Neural crest cell (in vitro differentiated cells): Measurements from ENCODE around the gene HYAL2. TPM values are rescaled to one million over a fixed set of nuclear protein-coding genes. Genes with fewer than 3 reads are reported as not detected.

Source experiments
- DNase-seq: peaks from one replicate; pipeline ENCODE4 v3.0.0; 2021; ENCODE audit warnings: low read depth, mixed read lengths, low spot score
- H3K27ac Mint-ChIP-seq: one replicate; pipeline ENCODE4 v1.8.0; 2021; ENCODE audit warnings: mild to moderate bottlenecking, mixed read lengths; ENCODE audit not compliant: unreplicated experiment
- H3K27me3 Mint-ChIP-seq: 2 replicates; pipeline ENCODE4 v1.8.0; 2021; ENCODE audit warnings: low read depth, mild to moderate bottlenecking, mixed read lengths
- H3K36me3 Mint-ChIP-seq: 2 replicates; pipeline ENCODE4 v1.8.0; 2021; ENCODE audit warnings: low read depth, mild to moderate bottlenecking, mixed read lengths
- H3K4me1 Mint-ChIP-seq: 2 replicates; pipeline ENCODE4 v1.8.0; 2021; ENCODE audit warnings: mixed read lengths
- H3K4me3 Mint-ChIP-seq: one replicate; pipeline ENCODE4 v1.8.0; 2021; ENCODE audit warnings: mild to moderate bottlenecking, mixed read lengths
- H3K9me3 Mint-ChIP-seq: 2 replicates; pipeline ENCODE4 v1.8.0; 2021; ENCODE audit warnings: mixed read lengths
- CTCF ChIP-seq: fragments of 200-600 bp; sonication (generic); conservative IDR thresholded peaks from 2 replicates; pipeline ENCODE4 v1.5.0; 2021; ENCODE audit warnings: antibody characterized with exemption, mild to moderate bottlenecking
- long read RNA-seq: library from polyadenylated mRNA; unstranded; transcript quantifications from one replicate; pipeline ENCODE4 v2.0.0, GENCODE V29; 2020
- total RNA-seq: library from RNA; stranded (reverse); gene quantifications from 2 replicates; pipeline ENCODE4 v1.2.1, GENCODE V29; 2021

Gene HYAL2, protein sequence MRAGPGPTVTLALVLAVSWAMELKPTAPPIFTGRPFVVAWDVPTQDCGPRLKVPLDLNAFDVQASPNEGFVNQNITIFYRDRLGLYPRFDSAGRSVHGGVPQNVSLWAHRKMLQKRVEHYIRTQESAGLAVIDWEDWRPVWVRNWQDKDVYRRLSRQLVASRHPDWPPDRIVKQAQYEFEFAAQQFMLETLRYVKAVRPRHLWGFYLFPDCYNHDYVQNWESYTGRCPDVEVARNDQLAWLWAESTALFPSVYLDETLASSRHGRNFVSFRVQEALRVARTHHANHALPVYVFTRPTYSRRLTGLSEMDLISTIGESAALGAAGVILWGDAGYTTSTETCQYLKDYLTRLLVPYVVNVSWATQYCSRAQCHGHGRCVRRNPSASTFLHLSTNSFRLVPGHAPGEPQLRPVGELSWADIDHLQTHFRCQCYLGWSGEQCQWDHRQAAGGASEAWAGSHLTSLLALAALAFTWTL
- total RNA-seq = 73.0 and 78.0 TPM in 2 replicates
- long read RNA-seq, full-length matches to known transcripts = 3 of 4 reads
- long read RNA-seq, partial matches to known transcripts = 0 of 4 reads
- long read RNA-seq, other reads (novel, unspliced or antisense) = 1 of 4 reads

DNA sequence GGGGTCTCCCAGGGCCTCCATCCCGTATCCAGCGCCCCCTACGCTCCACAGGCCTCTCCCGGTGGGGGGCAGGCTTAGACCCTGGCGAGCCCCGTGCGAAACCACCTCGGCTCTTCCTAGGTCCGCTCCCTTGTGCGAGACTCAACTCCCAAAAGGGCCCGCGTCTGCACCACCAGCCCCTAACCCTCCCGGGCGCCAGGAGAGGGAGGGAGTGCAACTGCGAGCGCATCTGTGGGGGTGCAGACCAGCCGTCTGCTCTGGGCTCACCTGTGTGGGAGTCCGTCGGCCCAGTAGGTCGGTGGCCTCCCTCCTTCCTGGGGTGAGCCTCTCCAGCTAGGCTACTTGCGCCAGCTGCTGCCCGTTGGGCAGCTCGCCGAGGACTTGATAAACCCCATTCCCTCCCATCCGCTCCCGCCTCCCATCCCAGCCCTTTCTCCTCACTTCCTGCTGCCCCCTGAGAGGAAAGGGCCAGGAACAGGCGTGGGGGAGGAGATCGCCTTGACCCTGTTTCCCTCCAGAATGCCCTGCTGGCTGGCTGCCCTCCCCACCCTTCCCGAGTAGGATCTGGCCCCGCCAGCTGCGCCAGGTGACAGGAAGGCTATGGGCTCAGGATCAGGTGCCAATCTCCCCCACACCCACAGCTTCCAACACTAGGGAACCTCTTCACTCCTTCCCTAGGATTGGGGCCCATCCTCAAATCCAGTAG lies at the start of gene HYAL2:
Gene HYAL2, minus strand, starts transcription at position 360 of the 706 bp plus-strand sequence. CDS start 2,256 bp downstream, outside the sequence.
- no peak for DNase-seq
- Mint-ChIP-seq H3K36me3 (peaks cover 10% of the 10 kb centered on the region), H3K27me3 (no peaks in the 10 kb centered on the region), H3K9me3 (no peaks in the 10 kb centered on the region), H3K4me3 (peak within 1 kb of the TSS; percentile 94), H3K4me1 (peaks cover 56% of the 10 kb centered on the region), H3K27ac (peak within 1 kb of the TSS; percentile 100)
- TF ChIP-seq CTCF = no peak

DNA sequence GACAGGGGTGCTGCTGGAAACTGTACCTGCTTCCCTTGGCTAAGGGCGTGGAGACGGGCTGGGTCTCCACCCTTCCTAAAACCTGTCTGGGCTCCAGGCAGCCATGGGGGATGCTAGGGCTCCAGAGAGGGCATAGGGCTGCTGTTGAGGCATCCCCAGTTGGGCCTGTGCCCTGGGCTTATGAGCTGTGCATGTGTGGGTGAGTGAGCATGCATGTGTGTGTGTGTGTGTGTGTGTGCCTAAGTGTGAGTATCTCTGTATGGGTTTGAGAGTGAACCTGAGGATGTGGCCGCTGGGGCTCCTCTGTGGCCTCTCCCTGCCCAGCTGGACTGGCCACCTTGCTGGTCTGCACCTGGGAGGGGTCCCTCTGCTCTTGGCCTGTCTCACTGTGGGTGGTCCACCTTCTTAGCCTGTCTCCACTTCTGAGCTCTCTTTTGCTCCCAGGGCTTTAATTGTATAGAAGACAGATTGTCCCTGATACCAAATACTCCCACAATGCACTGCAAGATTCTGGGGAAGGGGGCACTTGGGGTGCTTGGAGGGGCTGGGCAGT lies 48.7 kb upstream of the HYAL2 start:
- Mint-ChIP-seq H3K27me3 (no peaks in the 10 kb centered on the region), H3K4me3 (no peak overlapping the region), H3K27ac (peak overlapping the region; percentile 5), H3K4me1 (peaks cover 25% of the 10 kb centered on the region), H3K36me3 (no peaks in the 10 kb centered on the region), H3K9me3 (no peaks in the 10 kb centered on the region)
- no peak for TF ChIP-seq CTCF
- no peak for DNase-seq

- no peak for DNase-seq
- peak overlapping the region; percentile 36 for H3K4me3 Mint-ChIP-seq
- peak overlapping the region; percentile 5 for H3K27ac Mint-ChIP-seq
Measured at GRCh38 chr3:50370594-50370993, 48.0 kb upstream of the HYAL2 start.

GRCh38 chr3:50369012-50369670 lies 46.6 kb upstream of the HYAL2 start:
- H3K4me1 Mint-ChIP-seq = peaks cover 25% of the 10 kb centered on the region
- TF ChIP-seq CTCF = no peak
- peak overlapping the region; percentile 38 for H3K27ac Mint-ChIP-seq
- no peaks in the 10 kb centered on the region for H3K27me3 Mint-ChIP-seq
- peak overlapping the region; percentile 4 for H3K4me3 Mint-ChIP-seq
- no peaks in the 10 kb centered on the region for H3K9me3 Mint-ChIP-seq
- no peak for DNase-seq
- H3K36me3 Mint-ChIP-seq = no peaks in the 10 kb centered on the region

More at GRCh38 chr3:50370594-50370993, 48.0 kb upstream of the HYAL2 start:
- Mint-ChIP-seq H3K36me3 (no peaks in the 10 kb centered on the region), H3K4me1 (peaks cover 25% of the 10 kb centered on the region), H3K27me3 (no peaks in the 10 kb centered on the region), H3K9me3 (no peaks in the 10 kb centered on the region)
- TF ChIP-seq CTCF = peak; percentile 37

GRCh38 chr3:50365842-50366220 lies 43.3 kb upstream of the HYAL2 start:
- Mint-ChIP-seq H3K36me3 (no peaks in the 10 kb centered on the region), H3K9me3 (no peaks in the 10 kb centered on the region), H3K27ac (no peak overlapping the region), H3K27me3 (no peaks in the 10 kb centered on the region), H3K4me3 (peak overlapping the region; percentile 75), H3K4me1 (peaks cover 11% of the 10 kb centered on the region)
- no peak for DNase-seq
- TF ChIP-seq CTCF = no peak
